Measurements from ENCODE around the gene NABP1. TPM values are rescaled to one million over a fixed set of nuclear protein-coding genes. Genes with fewer than 3 reads are reported as not detected.

NABP1 gene
- total and polyA plus RNA-seq, 2 experiments from 2014 or later, result 121 to 148 TPM

GRCh38 chr2:191701696-191702095 lies 23.8 kb downstream of the NABP1 start:
- Histone ChIP-seq H3K4me2 (ENCODE audit: unreplicated experiment) (no peak overlapping the region), H3F3A (ENCODE audit: insufficient read depth) (peaks cover 41% of the 10 kb centered on the region), H3K9ac (no peak overlapping the region), H3K9me2 (ENCODE audit: insufficient read depth) (no peaks in the 10 kb centered on the region), H3K27ac (no peak overlapping the region), H2AFZ (no peak overlapping the region), H3K27me3 (replicated peaks; ENCODE audit: insufficient read depth) (no peaks in the 10 kb centered on the region), H3K79me2 (ENCODE audit: insufficient read depth) (no peaks in the 10 kb centered on the region), H3K4me3 (no peak overlapping the region), H3K36me3 (ENCODE audit: low read depth) (no peaks in the 10 kb centered on the region), H3K9me3 (ENCODE audit: low read depth) (no peaks in the 10 kb centered on the region), H3K4me1 (ENCODE audit: insufficient read depth) (no peaks in the 10 kb centered on the region), H4K20me1 (ENCODE audit: insufficient read depth) (no peaks in the 10 kb centered on the region)
- in situ Hi-C loops (cut with MboI), result no loop called here
- TF ChIP-seq EZH2 (IDR thresholded peaks at IDR 0.05; ENCODE audit: insufficient read depth, poor library complexity, severe bottlenecking) (no peak), EZH2phosphoT487 (IDR thresholded peaks at IDR 0.05; ENCODE audit: insufficient read depth, low read depth) (no peak)
- no peak for DNase-seq
- WGBS, 2 experiments (ENCODE audit: low coverage in 1 of 2, low lambda C conversion rate in 2 of 2, missing lambda C conversion rate in 2 of 2), result 33 to 42% methylated on average over 2 of the region's 2 CpGs

GRCh38 chr2:191703079-191703725 lies 25.3 kb downstream of the NABP1 start:
- Histone ChIP-seq H3K27ac (no peak overlapping the region), H2AFZ (no peak overlapping the region), H3K9me2 (ENCODE audit: insufficient read depth) (no peaks in the 10 kb centered on the region), H3K27me3 (replicated peaks; ENCODE audit: insufficient read depth) (no peaks in the 10 kb centered on the region), H3K4me2 (ENCODE audit: unreplicated experiment) (no peak overlapping the region), H3K9ac (no peak overlapping the region), H3K4me3 (no peak overlapping the region), H3K4me1 (ENCODE audit: insufficient read depth) (no peaks in the 10 kb centered on the region), H3K36me3 (ENCODE audit: low read depth) (no peaks in the 10 kb centered on the region), H3K79me2 (ENCODE audit: insufficient read depth) (no peaks in the 10 kb centered on the region), H4K20me1 (ENCODE audit: insufficient read depth) (no peaks in the 10 kb centered on the region), H3F3A (ENCODE audit: insufficient read depth) (peaks cover 30% of the 10 kb centered on the region), H3K9me3 (ENCODE audit: low read depth) (no peaks in the 10 kb centered on the region)
- WGBS, 2 experiments (ENCODE audit: low coverage in 1 of 2, low lambda C conversion rate in 2 of 2, missing lambda C conversion rate in 2 of 2), result 82 to 89% methylated on average over 7 of the region's 7 CpGs
- in situ Hi-C loops (cut with MboI), result no loop called here
- TF ChIP-seq EZH2phosphoT487 (IDR thresholded peaks at IDR 0.05; ENCODE audit: insufficient read depth, low read depth) (no peak), EZH2 (IDR thresholded peaks at IDR 0.05; ENCODE audit: insufficient read depth, poor library complexity, severe bottlenecking) (no peak)
- DNase-seq, result no peak

- Histone ChIP-seq H4K20me1 (ENCODE audit: insufficient read depth) (no peaks in the 10 kb centered on the region), H3K9me2 (ENCODE audit: insufficient read depth) (no peaks in the 10 kb centered on the region), H3K4me1 (ENCODE audit: insufficient read depth) (peaks cover 6% of the 10 kb centered on the region), H3K79me2 (ENCODE audit: insufficient read depth) (no peaks in the 10 kb centered on the region), H3K27me3 (replicated peaks; ENCODE audit: insufficient read depth) (no peaks in the 10 kb centered on the region), H3F3A (ENCODE audit: insufficient read depth) (peaks cover 25% of the 10 kb centered on the region), H2AFZ (no peak overlapping the region), H3K4me3 (no peak overlapping the region), H3K9ac (no peak overlapping the region), H3K4me2 (ENCODE audit: unreplicated experiment) (no peak overlapping the region), H3K27ac (no peak overlapping the region), H3K9me3 (ENCODE audit: low read depth) (no peaks in the 10 kb centered on the region), H3K36me3 (ENCODE audit: low read depth) (no peaks in the 10 kb centered on the region)
- in situ Hi-C loops (cut with MboI), result no loop called here
- DNase-seq, result no peak
- TF ChIP-seq EZH2phosphoT487 (IDR thresholded peaks at IDR 0.05; ENCODE audit: insufficient read depth, low read depth) (no peak), EZH2 (IDR thresholded peaks at IDR 0.05; ENCODE audit: insufficient read depth, poor library complexity, severe bottlenecking) (no peak)
- 77 to 83% methylated on average over 4 of the region's 4 CpGs for WGBS, 2 experiments (ENCODE audit: low coverage in 1 of 2, low lambda C conversion rate in 2 of 2, missing lambda C conversion rate in 2 of 2)
Observed at GRCh38 chr2:191705084-191705483, 27.1 kb downstream of the NABP1 start.

GRCh38 chr2:191705701-191706100 lies 27.8 kb downstream of the NABP1 start:
- H3K27me3 ChIP-seq (replicated peaks; ENCODE audit: insufficient read depth), result no peaks in the 10 kb centered on the region
- 89 to 93% methylated on average over 1 of the region's 1 CpG for WGBS, 2 experiments (ENCODE audit: low coverage in 1 of 2, low lambda C conversion rate in 2 of 2, missing lambda C conversion rate in 2 of 2)
- no peaks in the 10 kb centered on the region for H3K36me3 ChIP-seq (ENCODE audit: low read depth)
- no peaks in the 10 kb centered on the region for H3K9me2 ChIP-seq (ENCODE audit: insufficient read depth)
- no peaks in the 10 kb centered on the region for H4K20me1 ChIP-seq (ENCODE audit: insufficient read depth)
- no peak for DNase-seq
- no peak overlapping the region for H3K9ac ChIP-seq
- H3K79me2 ChIP-seq (ENCODE audit: insufficient read depth), result no peaks in the 10 kb centered on the region
- in situ Hi-C loops (cut with MboI), result no loop called here
- H3K4me1 ChIP-seq (ENCODE audit: insufficient read depth), result peaks cover 12% of the 10 kb centered on the region
- no peak overlapping the region for H3K27ac ChIP-seq
- peaks cover 25% of the 10 kb centered on the region for H3F3A ChIP-seq (ENCODE audit: insufficient read depth)
- TF ChIP-seq EZH2phosphoT487 (IDR thresholded peaks at IDR 0.05; ENCODE audit: insufficient read depth, low read depth) (no peak), EZH2 (IDR thresholded peaks at IDR 0.05; ENCODE audit: insufficient read depth, poor library complexity, severe bottlenecking) (no peak)
- H3K4me2 ChIP-seq (ENCODE audit: unreplicated experiment), result no peak overlapping the region
- no peaks in the 10 kb centered on the region for H3K9me3 ChIP-seq (ENCODE audit: low read depth)
- no peak overlapping the region for H2AFZ ChIP-seq
- no peak overlapping the region for H3K4me3 ChIP-seq
